OCI-LY1 (cell line): ENCODE measurements around the gene MGAT4C.

ENCODE experiments used
- CTCF ChIP-seq: fragments of 200-600 bp; sonication (generic), shearing (Covaris generic); IDR thresholded peaks from 2 replicates; pipeline ENCODE4 v1.5.1; 2017; ENCODE audit warnings: mild to moderate bottlenecking, antibody characterized with exemption, low read length, moderate library complexity, mixed read lengths
- EZH2 ChIP-seq: fragments of 200-600 bp; sonication (generic), shearing (Covaris generic); IDR thresholded peaks from 2 replicates; pipeline ENCODE4 v1.8.0; 2017; ENCODE audit warnings: borderline replicate concordance, mixed run types, mild to moderate bottlenecking, antibody characterized with exemption, low read length, moderate library complexity, mixed read lengths

GRCh38 chr12:85996280-85996679, 259.9 kb downstream of the MGAT4C start:
- TF ChIP-seq CTCF (no peak), EZH2 (no peak)
